SK-N-SH (cell line): ENCODE results near the gene PIPOX.

ENCODE experiments used
- EP300 ChIP-seq, 2 experiments: IDR thresholded peaks; 2 replicates each; pipeline versions ENCODE4 v1.4.0 to v1.6.1; 2012; ENCODE audit warnings: borderline replicate concordance in 1 of 2, low read depth in 1 of 2, low read length in 1 of 2
- TF ChIP-seq, protein P1 (sequence below): fragments of 200-600 bp; sonication (generic); IDR thresholded peaks from 2 replicates; pipeline ENCODE4 v1.6.1; 2017; ENCODE audit warnings: antibody characterized with exemption, mild to moderate bottlenecking, moderate library complexity
- TF ChIP-seq, protein P2 (sequence below): IDR thresholded peaks from 2 replicates; pipeline ENCODE4 v1.4.0; 2012; ENCODE audit warnings: low read depth

DNA sequence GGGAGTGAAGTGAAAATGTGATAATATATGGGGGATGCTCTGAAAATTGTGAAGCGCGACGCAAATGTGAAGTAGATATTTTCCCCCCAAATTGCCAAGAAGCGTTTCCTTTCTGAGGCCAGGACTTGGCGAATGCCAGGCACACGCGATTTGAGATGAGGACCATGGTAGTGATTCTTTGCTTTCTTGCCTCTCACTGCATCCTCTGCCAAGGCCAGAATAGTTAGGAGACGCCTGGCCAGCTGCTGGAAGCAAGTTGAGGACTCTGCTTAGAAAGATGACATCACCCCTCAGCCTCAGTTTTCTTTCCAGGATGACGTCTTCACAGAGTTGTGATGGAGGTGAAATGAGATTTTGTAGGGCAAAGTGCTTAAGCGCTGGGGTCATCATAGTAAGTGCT lies 25.9 kb downstream of the PIPOX start:
- TF ChIP-seq, protein P1, sequence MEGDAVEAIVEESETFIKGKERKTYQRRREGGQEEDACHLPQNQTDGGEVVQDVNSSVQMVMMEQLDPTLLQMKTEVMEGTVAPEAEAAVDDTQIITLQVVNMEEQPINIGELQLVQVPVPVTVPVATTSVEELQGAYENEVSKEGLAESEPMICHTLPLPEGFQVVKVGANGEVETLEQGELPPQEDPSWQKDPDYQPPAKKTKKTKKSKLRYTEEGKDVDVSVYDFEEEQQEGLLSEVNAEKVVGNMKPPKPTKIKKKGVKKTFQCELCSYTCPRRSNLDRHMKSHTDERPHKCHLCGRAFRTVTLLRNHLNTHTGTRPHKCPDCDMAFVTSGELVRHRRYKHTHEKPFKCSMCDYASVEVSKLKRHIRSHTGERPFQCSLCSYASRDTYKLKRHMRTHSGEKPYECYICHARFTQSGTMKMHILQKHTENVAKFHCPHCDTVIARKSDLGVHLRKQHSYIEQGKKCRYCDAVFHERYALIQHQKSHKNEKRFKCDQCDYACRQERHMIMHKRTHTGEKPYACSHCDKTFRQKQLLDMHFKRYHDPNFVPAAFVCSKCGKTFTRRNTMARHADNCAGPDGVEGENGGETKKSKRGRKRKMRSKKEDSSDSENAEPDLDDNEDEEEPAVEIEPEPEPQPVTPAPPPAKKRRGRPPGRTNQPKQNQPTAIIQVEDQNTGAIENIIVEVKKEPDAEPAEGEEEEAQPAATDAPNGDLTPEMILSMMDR: no peak
- TF ChIP-seq EP300 (IDR thresholded peaks at IDR 0.05; ENCODE audit: borderline replicate concordance in 1 of 2, low read depth in 1 of 2, low read length in 1 of 2): no peak
- TF ChIP-seq, protein P2, sequence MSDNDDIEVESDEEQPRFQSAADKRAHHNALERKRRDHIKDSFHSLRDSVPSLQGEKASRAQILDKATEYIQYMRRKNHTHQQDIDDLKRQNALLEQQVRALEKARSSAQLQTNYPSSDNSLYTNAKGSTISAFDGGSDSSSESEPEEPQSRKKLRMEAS: no peak
